NCI-H187 (cell line): Measurements from ENCODE around the gene VN1R5.
"Not testable (repeated sequence)": the region's sequence is repeated elsewhere in the genome, so short reads cannot be mapped to it uniquely, and the experiment has no call there.

Experiments
- DNase-seq, 2 experiments: peaks; one replicate each; lab custom pipeline; 2025; lab: John Stamatoyannopoulos, UW

The VN1R5 gene

GRCh38 chr1:247255772-247256171 is at the start of gene VN1R5:
Gene VN1R5, plus strand, starts transcription at chr1:247256072.
- not testable (repeated sequence) for DNase-seq

- no peak for DNase-seq
Measured at GRCh38 chr1:247209396-247209795, 46.5 kb upstream of the VN1R5 start.

GRCh38 chr1:247210062-247210375 is 45.9 kb upstream of the VN1R5 start:
- DNase-seq: no peak

GRCh38 chr1:247210376-247211117 is 45.3 kb upstream of the VN1R5 start:
- peak; percentile 65 to 87 for DNase-seq

- no peak for DNase-seq
Measured at GRCh38 chr1:247211339-247211738, 44.5 kb upstream of the VN1R5 start.

GRCh38 chr1:247212012-247212411 is 43.9 kb upstream of the VN1R5 start:
- DNase-seq: no peak

GRCh38 chr1:247212627-247213617 is 43.0 kb upstream of the VN1R5 start:
- no peak for DNase-seq

GRCh38 chr1:247216261-247216660 is 39.6 kb upstream of the VN1R5 start:
- no peak for DNase-seq

- DNase-seq: no peak
Measured at GRCh38 chr1:247218121-247218651, 37.7 kb upstream of the VN1R5 start.

- DNase-seq: not testable (repeated sequence)
Measured at GRCh38 chr1:247220280-247220679, 35.6 kb upstream of the VN1R5 start.

- DNase-seq: no peak
Measured at GRCh38 chr1:247222840-247223239, 33.0 kb upstream of the VN1R5 start.

GRCh38 chr1:247224822-247225221 is 31.1 kb upstream of the VN1R5 start:
- no peak for DNase-seq

GRCh38 chr1:247228133-247228532 is 27.7 kb upstream of the VN1R5 start:
- DNase-seq: no peak

GRCh38 chr1:247241691-247242090 is 14.2 kb upstream of the VN1R5 start:
- DNase-seq: no peak

GRCh38 chr1:247243524-247244137 is 12.2 kb upstream of the VN1R5 start:
- no peak for DNase-seq

GRCh38 chr1:247246325-247247115 is 9.4 kb upstream of the VN1R5 start:
- DNase-seq: no peak

- no peak for DNase-seq
Measured at GRCh38 chr1:247247568-247247967, 8.3 kb upstream of the VN1R5 start.

- no peak for DNase-seq
Measured at GRCh38 chr1:247266053-247266452, 10.2 kb downstream of the VN1R5 start.

GRCh38 chr1:247268390-247269045 is 12.6 kb downstream of the VN1R5 start:
- no peak for DNase-seq

GRCh38 chr1:247269133-247269532 is 13.3 kb downstream of the VN1R5 start:
- DNase-seq: no peak

- DNase-seq: no peak
Measured at GRCh38 chr1:247270003-247270402, 14.1 kb downstream of the VN1R5 start.
